GM19324 (cell line): ENCODE measurements around the gene COX20.
"Not testable (repeated sequence)": the region's sequence is repeated elsewhere in the genome, so short reads cannot be mapped to it uniquely, and the experiment has no call there.

ENCODE experiments used
- ATAC-seq: cut with Tn5 transposase; IDR thresholded peaks from one replicate; pipeline ENCODE4 v1.9.1; 2021; ENCODE audit warnings: mild to moderate bottlenecking, moderate library complexity; ENCODE audit not compliant: unreplicated experiment, low FRiP score

The COX20 gene, protein sequence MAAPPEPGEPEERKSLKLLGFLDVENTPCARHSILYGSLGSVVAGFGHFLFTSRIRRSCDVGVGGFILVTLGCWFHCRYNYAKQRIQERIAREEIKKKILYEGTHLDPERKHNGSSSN

DNA sequence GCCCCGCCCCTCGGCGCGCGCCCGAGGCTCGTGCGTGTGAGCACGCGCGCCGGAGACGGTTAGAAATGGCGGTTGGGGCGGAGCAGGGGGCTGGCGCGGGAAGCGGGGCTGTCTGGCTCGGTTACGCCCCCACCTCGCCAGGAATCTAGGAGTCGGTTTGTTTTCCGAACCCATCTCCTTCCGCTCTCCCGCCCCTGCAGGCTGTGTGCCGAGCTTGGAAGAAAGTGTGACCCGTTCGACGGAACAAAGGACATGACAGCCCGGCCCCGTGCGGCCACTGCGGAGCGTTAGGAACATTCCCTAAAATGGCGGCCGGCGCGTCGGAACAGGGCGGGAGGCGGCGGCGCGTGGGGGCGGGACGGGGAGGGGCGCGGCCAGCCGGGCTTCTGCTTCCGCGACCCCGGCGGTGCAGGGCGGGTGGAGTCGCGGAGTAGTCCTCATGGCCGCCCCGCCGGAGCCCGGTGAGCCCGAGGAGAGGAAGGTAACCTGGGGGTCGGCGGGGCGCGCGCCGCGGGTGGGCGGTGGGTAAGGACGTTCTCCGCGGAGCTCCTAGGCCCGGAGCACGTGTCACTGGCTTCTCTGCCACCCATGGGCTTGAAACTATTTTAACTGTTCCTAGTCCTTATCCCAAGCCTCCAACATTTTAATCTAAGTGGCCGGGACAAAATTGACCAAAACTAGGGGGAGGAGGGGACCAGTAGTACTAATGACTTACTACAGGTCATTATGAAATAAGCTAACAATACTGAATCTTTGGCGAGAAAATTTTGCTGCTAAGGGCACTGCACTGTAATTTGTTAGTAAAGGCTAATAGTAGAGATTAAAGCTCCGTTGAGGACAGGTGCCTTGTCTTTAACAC lies at the start of gene COX20:
Gene COX20, plus strand, starts transcription at position 383 of the 859 bp plus-strand sequence. Its CDS starts 57 bp downstream, at position 440.
- peak; percentile 83 for ATAC-seq

DNA sequence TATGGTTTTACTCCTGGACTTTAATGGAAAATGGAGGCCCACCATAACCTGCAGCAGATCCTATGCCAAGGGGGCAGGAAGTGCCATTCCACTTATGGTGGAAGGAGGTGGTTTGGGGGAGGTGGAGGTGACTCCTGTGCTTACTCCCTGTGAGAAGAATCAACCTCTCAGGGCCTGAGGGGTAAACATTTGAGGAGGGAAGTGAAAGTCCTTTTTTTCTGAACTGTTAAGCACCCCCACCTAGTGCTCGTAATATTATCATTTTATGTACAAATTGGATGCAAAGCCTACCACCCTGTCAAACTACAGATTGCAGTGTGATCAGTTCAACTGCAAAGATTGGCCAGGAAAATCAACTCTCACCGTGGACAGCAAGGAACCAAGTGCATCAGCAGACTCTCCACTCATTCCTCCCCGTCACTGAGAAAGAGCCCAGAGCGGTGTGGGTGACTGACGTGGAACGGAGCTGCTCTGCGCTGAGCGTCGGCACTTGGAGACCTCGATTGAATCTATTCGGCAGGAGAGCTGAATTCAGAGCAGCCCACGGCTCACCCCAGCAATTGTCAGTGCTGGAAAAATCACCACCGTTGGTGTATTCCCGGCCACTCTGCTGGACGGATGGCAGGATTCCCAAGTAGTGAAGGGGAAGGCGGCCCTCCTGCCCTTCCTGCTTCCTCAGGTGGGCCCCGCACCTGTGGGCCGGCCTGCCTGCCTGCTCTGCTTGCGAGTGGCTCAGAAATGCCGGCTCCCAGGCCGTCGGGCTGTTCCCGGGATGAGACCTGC lies 46.8 kb upstream of the COX20 start:
- ATAC-seq, result no peak

DNA sequence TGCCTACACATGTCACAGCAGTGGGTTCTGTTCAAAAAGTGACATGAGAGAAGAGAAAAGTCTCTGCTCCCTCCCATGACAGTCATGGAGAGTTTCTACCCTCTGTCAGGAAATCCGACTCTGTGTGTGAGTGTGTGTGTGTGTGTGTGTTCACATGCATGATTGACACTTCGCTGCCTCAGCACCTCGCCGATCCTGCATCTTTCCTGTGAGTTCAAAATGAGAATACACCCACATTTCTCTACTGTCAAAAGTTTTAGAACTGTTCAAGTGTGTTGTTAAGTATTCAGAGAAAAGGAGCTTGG lies 46.2 kb upstream of the COX20 start:
- ATAC-seq, result no peak

DNA sequence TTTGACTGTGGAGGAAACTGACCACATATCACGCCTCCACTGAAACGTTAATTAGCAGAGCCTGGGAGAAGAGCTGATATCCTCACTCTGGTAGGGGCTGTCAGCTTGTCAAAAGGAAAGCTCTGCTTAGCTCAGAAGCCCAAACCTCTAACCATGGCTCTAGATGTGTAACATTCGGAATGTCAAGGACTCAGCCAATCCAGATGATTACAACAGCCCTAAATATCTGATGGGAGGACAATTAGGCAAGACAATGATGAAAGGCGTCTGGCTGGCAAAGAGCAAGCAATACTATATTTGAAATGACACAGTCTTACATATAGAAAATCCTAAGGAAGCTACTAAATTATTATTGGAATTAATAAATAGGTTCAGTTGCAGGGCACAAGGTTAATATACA lies 45.7 kb upstream of the COX20 start:
- ATAC-seq, result no peak

DNA sequence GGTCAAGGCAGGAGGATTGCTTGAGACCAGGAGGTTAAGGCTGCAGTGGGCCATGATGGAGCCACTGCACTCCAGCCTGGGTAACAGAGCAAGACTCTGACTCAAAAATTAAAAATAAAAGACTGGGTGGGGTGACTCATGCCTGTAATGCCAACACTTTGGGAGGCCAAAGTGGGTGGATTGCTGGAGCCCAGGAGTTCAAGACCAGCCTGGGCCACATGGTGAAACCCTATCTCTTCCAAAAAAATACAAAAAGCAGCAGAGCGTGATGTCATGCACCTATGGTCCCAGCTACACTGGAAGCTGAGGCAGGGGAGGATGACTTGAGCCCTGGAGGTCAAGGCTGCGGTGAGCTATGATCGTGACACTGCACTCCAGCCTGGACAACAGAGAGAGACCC lies 44.4 kb upstream of the COX20 start:
- no peak for ATAC-seq

DNA sequence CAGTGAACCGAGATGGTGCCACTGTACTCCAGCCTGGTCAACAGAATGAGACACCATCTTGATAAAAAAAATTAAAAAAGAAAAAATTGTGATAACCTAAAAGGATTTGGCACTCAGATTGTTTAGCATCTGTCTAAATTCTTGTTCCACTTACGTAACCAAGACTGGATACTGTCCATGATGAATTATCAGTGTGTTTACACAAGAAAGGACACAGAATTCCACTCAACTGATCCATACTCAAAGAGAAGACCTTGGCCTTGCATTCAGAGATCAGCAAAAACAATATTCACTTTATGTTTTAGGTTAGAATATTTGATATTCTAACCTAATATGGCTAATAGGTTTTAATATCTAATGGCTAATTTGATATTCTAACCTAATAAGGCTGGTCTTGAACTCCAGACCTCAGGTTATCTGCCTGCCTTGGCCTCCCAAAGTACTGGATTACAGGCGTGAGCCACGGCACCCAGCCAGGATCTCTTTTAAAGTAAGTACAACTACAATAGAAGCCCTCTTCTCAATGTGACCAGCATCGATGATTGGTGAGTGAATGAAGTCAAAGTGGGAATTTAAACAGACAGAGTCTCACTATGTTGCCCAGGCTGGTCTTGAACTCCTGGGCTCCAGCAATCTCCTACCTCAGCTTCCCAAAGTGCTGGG lies 43.1 kb upstream of the COX20 start:
- ATAC-seq, result no peak

DNA sequence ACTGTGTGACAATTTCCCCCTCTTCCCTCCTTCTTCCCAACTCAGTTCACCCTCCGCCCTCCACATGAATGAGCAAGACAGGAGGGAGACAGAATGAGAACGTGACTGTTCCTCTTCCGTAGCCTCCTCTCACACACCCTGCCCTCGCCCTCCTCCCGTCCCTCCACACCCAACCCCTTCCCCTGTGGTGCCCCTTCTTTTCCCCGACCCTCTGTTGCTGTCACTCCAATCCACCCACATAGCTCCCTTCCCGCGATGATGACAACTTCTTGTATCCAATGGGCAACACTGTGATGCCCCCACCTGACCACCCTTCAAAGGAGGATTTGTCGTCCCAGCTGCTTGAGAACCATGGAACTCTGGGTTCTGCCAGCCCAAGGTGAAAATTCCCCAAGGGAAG lies 41.4 kb upstream of the COX20 start:
- ATAC-seq, result no peak

DNA sequence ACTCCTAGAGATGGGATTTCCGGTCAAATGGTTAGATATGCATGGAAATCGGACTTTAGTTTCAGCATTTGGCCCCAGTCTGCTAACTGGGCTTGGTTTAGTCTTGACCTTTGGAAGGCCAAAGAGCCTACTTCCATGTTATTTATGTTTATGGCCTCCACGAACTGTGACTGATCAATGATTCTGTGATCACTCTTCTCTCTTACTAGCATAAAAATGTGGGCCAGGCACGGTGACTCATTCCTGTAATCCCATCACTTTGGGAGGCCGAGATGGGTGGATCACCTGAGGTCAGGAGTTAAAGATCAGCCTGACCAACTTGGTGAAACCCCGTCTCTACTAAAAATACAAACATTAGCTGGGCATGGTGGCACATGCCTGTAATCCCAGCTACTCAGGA lies 40.9 kb upstream of the COX20 start:
- ATAC-seq, result not testable (repeated sequence)

DNA sequence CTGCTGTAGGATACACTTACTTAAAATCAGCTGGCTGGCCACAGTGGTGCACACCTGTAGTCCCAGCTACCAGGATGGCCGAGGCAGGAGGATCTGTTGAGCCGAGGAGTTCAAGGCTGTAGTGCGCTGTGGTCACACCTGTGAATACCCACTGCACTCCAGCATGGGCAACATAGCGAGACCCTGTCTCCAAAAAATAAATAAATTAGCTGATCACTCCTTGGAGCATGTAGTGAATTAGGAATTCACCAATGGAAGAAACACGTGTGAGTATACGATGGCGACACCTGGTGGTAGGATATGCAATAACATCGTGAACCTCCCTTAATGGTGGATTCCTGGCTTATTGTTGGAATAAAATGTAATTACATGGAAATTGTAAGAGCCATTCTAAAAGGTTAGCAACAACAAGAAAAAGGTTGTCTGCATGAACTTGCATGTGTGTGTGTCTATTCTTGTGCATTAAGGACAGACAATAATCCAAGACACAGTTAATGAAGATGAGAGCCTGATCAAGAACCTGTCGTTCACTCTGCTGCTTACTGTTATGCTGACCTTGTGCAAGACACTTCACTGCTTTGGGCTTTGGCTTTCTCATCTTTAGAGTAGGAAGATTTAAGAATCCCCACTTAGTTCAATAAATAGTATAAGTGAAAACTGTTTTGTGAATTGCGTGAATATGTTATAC lies 38.6 kb upstream of the COX20 start:
- no peak for ATAC-seq

DNA sequence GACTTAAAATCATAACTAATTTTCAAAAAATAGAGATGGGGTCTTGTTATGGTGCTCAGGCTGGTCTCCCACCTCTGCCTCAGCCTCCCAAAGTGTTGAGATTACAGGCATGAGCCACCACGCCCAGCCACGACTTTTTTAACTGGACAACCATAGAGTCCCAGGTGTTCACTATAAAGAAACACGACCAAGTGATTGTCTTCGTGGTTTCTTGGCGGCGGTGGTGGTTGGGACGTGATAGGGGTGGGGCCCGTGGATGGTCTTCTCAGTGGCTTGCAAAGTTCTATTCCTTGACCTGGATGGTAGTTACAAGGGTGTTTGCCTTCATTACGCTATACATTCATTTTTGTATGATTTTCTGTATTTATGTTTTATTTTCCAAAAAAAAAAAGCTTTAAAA lies 34.6 kb upstream of the COX20 start:
- no peak for ATAC-seq

DNA sequence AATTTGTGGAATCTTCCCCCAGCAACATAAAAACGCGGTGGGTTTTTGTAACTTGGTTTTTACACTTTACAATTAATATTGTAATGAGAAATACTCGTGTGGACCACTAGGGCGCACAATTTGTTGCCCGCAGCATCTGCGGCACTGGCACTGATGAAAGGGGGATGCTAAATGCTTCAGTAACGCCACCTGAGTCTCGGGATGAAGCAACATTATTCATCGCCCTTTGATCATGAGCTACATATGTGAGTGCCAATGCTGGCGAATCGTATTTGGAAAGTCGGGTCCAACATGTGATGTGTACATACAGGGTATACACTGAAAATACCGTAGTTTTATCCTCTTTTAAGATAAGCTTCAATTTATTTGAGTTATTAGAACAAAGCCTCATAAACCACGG lies 34.2 kb upstream of the COX20 start:
- ATAC-seq, result peak; percentile 69

DNA sequence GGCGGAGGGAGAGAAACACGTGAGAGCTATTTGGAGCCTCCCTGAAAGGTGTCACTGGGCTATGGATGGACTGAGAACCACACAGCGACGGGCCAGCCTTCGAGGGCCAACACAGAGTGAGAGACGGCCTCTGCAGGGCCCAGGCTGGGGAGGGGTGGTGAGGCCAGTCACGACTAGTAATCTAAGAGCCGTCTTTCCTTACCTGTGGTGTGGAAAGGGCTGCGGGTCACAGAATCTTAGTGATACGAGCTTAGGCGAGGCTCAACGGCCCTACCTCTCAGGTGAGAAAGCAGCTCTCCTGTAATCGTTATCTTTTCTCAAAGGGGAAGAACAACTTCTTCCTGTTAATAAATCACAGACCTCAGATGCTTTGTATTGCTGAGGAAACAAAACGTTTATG lies 33.4 kb upstream of the COX20 start:
- ATAC-seq, result no peak

DNA sequence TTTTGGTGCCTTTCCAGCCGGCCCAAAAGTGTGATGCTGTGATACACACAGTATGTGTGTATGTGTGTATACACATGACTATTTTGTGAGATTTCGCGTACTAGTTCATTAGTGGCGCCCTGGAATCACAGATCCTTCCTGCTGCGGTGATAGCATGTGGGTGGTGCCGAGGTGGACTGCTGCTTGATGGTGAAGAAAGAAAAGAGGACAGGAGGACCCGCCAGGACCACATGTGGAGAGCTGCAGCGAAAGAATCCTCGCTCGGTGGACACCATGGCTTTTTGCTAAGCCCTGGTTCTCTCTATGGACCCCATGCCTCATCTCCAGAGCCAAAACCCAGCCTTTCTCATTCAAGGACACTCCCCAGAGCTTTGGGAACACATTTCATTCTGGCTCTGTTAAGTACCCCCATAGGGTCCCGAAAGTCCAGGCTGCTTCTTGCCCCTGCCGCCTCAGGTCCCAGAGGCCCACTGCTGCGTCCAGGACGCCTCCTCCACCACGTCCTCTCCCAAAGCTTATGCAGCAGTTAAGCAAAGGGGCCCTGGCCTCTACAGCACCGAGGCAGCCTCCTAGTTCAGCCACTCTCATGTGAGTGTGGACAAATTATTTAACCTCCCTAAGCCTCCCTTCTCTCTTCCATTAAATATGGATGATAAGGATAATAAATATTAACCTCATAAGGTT lies 32.8 kb upstream of the COX20 start:
- ATAC-seq, result no peak

DNA sequence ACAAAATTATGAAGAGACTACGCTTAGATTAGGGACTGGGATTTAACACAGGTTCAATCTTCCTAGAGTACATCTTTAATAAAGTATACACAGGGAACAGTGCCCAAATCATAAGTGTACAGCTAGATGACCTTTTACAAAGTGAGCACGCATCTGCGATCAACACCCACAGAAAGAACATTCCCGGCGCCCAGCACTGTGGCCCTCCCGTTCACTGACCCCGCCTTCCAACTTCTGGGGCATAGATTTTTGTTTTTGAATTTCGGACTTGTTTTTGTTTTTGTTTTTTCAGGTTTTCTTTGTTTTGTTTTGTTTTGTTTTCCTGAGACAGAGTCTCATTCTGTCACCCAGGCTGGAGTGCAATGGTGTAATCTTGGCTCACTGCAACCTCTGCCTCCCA lies 30.6 kb upstream of the COX20 start:
- ATAC-seq, result no peak

DNA sequence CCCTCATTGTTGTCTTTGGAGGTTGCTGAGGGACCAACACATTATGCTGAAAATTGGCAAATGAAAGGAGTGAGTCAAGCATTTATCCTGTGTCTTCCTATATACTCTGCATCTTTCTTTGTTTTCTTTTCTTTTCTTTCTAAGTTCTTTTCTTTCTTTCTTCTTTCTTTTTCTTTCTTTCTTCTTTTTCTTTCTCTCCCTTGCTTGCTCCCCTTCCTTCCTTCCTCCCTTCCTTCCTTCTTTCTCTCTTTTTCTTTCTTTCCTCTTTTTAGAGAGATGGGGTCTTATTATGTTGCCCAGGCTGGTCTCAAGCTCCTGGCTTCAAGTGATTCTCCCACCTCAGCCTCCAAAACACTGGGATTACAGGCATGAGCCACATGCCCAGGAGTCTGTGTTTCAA lies 28.3 kb upstream of the COX20 start:
- no peak for ATAC-seq

DNA sequence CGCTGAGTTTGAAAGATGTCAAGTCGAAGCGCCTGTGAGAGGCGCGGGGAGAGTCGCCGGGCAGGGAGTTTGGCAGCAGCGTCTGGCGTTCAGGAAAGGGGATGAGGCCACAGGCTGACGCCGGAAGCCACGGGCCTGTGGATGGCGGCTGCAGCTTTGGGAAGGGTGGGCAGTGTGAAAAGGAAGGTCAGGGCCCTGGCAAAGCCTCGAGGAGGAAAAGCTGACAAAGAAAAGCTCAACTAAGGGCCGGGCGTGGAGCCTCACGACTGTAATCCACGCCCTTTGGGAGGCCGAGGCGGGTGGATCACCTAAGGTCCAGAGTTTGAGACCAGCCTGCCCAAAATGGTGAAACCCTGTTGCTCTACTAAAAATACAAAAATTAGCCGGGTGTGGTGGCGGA lies 25.2 kb upstream of the COX20 start:
- no peak for ATAC-seq

DNA sequence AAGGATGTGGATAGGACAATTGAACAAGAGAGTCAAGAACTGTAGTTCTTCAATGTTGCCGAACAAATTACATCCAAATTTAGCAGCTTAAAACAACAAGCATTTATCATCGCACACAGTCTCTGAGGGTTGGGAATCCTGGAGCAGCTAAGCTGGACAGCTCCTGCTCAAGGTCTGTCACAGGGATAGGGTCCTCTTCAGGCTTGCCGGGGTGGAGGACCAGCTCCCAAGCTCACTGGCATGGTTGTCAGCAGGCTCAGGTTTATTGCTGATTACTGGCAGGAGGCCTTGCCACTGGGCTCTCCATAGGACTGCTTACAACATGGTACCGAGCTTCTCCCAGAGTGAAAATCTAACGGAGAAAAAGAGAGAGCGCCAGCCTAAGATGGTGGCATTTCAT lies 22.1 kb upstream of the COX20 start:
- ATAC-seq, result no peak

DNA sequence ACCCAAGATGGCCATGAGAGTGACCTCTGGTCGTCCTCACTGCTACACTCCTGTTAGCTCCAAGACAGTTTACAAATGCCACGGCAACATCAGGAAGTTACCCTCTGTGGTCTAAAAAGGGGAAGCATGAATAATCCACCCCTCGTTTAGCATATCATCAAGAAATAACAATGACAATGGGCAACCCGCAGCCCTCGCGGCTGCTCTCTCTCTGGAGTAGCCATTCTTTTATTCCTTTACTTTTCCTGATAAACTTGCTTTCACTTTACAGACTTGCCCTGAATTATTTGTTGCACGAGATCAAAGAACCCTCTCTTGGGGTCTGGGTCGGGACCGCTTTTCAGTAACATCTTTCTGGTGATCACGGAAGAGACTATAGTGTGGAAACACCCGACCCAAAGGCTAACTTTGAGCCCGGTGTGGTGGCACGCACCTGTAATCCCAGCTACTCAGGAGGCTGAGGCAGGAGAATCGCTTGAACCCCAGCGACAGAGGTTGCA lies 19.8 kb upstream of the COX20 start:
- ATAC-seq, result no peak

DNA sequence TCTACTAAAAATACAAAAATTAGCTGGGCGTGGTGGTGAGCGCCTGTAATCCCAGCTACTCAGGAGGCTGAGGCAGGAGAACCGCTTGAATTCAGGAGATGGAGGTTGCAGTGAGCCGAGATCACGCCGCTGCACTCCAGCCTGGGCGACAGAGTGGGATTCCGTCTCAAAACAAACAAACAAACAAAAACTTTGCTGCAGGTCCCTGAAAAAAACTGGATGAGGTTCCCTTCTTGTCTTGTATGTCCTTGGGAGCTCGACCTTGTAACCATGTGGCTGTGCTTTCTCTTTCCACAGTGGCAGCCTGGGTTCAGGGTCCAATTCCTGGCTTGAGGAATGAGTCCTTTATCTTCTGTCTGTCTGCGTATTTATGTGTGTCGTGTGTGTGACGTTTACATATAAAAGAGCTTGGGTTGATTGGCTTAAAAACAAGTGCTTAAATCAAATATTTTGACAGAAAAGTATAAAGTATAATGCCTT lies 18.0 kb upstream of the COX20 start:
- ATAC-seq, result no peak

DNA sequence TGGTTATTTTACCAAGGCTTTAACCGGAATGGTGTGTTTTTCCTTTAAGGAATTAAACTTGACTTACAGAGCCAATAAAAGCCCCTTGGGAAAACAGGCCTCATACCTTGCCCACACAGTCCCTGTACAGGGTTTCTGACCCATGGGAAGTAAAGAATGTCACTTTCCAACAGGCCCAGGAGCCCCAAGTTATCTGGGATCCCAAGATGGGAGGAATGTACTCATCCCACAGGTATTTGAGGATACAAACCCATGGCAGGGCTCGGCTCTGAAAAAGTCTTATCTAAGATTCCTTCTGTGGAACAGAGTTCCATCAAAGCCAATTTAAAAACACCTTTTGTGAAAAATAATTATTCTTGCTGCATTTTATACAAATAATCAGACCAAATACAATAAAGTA lies 15.3 kb upstream of the COX20 start:
- no peak for ATAC-seq
